Measurements from ENCODE around the gene TMEM273. TPM values are rescaled to one million over a fixed set of nuclear protein-coding genes. Genes with fewer than 3 reads are reported as not detected.

Gene TMEM273, protein sequence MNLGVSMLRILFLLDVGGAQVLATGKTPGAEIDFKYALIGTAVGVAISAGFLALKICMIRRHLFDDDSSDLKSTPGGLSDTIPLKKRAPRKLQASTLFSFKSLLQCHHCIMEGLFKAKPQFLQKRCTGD
- total RNA-seq: 48.5 TPM
- long read RNA-seq, transcript TMEM273-207 (6 exons, 614 nt): major isoform, 13 of 31 reads
- long read RNA-seq, partial matches to known transcripts: 3 of 31 reads
- long read RNA-seq, other reads (novel, unspliced or antisense): 15 of 31 reads

DNA sequence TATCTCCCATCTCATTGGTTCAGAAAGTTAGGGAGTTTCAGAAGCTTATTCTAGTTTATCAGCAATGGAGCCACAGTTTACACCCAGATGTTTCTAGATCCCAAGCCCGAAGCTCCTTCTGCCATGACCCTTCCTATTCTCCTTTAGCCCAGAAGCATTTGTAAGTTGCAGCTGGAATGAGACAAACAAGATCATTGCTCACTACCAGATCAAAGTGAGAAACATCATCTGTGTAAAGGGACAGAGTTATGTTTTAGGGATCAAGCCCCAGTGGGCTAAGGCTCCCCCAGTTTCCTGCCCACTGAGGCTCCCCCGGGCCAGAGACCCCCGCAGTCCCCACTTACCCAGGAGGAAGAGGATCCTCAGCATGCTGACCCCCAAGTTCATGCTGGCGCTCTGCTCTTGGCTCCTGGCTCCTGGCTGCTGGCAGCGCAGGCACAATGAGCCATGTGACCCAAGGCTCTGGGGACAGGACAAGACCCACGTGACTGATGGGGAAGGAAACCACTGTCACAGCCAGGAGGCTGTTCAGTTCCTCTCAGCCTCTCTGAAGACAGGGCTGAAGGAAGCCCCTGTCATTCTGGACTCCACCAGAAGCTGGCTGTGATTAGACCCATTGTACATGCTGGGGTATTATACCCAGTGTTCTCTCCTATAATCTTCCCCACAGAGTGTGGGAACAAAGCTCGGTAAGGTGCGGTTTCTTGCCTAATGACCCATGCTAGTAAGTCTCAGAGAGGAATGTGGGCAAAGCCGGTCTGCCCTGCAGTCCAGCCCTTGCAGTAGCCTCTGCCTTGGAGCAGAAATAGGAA lies at the start of gene TMEM273:
Gene TMEM273, minus strand, starts transcription at position 442 of the 812 bp plus-strand sequence. Its CDS starts 55 bp downstream, at position 387.
- H3K27ac ChIP-seq: peak within 1 kb of the TSS; percentile 74
- peak within 1 kb of the TSS; percentile 54 for H3K4me3 ChIP-seq
- H3K36me3 ChIP-seq: no peaks in the 10 kb centered on the region
- ATAC-seq: peak; percentile 85 to 92
- intact Hi-C loops (cut with DNase I): no loop called here
- peak; percentile 80 for DNase-seq
- no peaks in the 10 kb centered on the region for H3K9me3 ChIP-seq
- peaks cover 70% of the 10 kb centered on the region for H3K4me1 ChIP-seq
- no peaks in the 10 kb centered on the region for H3K27me3 ChIP-seq (ENCODE audit: low read depth)
- TF ChIP-seq, protein P1, sequence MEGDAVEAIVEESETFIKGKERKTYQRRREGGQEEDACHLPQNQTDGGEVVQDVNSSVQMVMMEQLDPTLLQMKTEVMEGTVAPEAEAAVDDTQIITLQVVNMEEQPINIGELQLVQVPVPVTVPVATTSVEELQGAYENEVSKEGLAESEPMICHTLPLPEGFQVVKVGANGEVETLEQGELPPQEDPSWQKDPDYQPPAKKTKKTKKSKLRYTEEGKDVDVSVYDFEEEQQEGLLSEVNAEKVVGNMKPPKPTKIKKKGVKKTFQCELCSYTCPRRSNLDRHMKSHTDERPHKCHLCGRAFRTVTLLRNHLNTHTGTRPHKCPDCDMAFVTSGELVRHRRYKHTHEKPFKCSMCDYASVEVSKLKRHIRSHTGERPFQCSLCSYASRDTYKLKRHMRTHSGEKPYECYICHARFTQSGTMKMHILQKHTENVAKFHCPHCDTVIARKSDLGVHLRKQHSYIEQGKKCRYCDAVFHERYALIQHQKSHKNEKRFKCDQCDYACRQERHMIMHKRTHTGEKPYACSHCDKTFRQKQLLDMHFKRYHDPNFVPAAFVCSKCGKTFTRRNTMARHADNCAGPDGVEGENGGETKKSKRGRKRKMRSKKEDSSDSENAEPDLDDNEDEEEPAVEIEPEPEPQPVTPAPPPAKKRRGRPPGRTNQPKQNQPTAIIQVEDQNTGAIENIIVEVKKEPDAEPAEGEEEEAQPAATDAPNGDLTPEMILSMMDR (IDR thresholded peaks at IDR 0.05): no peak

DNA sequence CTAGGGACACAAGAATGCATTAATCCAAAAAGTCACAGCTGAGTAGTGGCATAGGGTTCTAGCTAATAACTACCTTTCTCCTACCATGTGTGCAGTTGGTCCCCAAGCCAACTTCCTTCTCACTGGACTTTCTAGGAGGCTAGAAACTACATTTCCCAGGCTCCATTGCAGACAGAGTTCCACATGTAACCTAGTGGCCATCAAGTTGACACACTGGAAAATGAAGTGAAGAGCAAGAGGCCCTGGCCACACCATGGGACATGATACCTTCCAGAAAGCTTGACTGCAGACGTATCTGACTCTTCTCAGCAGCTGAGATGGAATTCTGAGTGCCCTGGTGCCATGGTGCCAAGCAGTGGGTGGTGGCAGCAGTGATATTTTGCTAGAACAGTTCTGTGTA lies 49.8 kb upstream of the TMEM273 start:
- DNase-seq (no peak), ATAC-seq (no peak)
- Histone ChIP-seq H3K27ac (no peak overlapping the region), H3K4me1 (peaks cover 13% of the 10 kb centered on the region), H3K9me3 (no peaks in the 10 kb centered on the region), H3K27me3 (ENCODE audit: low read depth) (no peaks in the 10 kb centered on the region), H3K4me3 (no peak overlapping the region), H3K36me3 (no peaks in the 10 kb centered on the region)
- intact Hi-C loops (cut with DNase I): no loop called here
- TF ChIP-seq, protein P1 (IDR thresholded peaks at IDR 0.05): no peak

DNA sequence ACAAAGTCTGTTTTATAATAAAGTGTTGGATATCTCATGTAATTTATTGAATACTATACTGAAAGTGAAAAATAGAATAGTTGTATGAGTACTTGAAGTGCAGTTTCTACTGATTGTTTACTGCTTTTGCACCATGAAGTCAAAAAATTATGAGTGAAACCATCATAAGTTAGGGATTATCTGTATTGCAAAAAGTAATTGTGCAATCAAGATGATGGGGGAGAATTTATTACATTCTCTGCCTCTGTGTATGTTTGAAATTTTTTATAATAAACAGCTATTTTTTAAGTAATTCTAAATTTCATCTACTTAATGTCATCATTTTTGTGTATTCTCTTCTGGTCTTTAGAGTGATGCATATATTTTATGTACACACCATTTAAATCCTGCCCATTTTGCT lies 47.2 kb upstream of the TMEM273 start:
- no peak overlapping the region for H3K4me3 ChIP-seq
- ATAC-seq: no peak
- intact Hi-C loops (cut with DNase I): no loop called here
- no peaks in the 10 kb centered on the region for H3K4me1 ChIP-seq
- H3K27ac ChIP-seq: no peak overlapping the region
- no peaks in the 10 kb centered on the region for H3K27me3 ChIP-seq (ENCODE audit: low read depth)
- no peaks in the 10 kb centered on the region for H3K36me3 ChIP-seq
- no peaks in the 10 kb centered on the region for H3K9me3 ChIP-seq
- TF ChIP-seq, protein P1 (IDR thresholded peaks at IDR 0.05): no peak
- DNase-seq: no peak

DNA sequence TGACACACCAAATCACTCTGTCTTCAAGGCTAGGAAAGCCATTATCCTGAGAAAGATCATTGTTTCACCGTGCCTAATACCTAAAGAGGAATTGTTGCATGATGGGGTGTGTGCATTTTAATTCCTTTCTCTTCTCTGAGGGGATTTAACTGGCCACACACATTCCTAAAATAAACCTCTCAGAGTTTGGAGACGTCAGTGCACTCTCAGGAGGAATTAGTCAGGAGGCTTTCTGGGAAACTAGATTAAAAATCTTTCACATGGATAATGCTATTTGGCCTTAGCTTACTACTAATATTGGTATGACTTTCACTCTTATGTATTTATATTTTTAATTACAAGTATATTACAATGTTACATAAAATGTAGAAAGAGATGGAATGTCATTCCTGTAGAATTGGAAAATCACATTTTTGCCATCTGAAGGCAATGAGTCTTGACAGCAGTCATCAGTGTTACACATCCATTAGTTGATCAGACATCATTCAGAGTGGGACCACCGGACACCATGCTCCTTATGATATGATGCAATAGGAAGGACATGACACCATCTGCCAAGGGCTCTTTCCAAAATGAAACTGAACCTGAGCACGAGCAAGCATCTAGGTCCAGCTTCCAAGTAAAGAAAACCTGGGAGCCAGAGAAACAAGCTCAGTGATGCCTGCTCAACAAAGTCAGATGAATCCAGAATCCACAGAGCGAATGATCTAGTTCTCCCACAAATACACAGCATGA lies 43.1 kb upstream of the TMEM273 start:
- DNase-seq: no peak
- Histone ChIP-seq H3K4me1 (no peaks in the 10 kb centered on the region), H3K27ac (no peak overlapping the region), H3K27me3 (ENCODE audit: low read depth) (no peaks in the 10 kb centered on the region), H3K9me3 (no peaks in the 10 kb centered on the region), H3K36me3 (no peaks in the 10 kb centered on the region), H3K4me3 (no peak overlapping the region)
- TF ChIP-seq, protein P1 (IDR thresholded peaks at IDR 0.05): no peak
- intact Hi-C loops (cut with DNase I): no loop called here
- ATAC-seq: no peak

DNA sequence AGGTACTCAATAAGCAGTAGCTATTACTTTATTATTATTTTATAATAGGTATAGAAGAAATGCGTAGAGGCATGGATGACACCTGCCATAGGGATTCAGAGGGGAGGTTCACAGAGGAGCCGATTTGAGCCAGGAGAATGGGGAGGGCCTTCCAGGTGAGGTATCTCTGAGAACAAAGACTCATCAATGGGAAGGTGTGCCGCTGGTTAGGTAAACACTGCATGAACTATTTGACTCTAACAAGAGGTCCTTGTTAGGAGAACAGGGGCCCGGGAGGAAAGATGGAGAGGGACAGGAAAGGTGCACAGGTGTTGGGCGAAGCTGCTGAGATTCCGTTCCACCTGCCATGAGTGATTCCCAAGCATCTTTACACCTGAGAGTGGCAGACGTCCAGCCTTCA lies 41.8 kb upstream of the TMEM273 start:
- DNase-seq (no peak), ATAC-seq (no peak)
- H3K36me3 ChIP-seq: no peaks in the 10 kb centered on the region
- H3K27me3 ChIP-seq (ENCODE audit: low read depth): no peaks in the 10 kb centered on the region
- TF ChIP-seq, protein P1 (IDR thresholded peaks at IDR 0.05): no peak
- no peak overlapping the region for H3K4me3 ChIP-seq
- no peaks in the 10 kb centered on the region for H3K9me3 ChIP-seq
- no peaks in the 10 kb centered on the region for H3K4me1 ChIP-seq
- no peak overlapping the region for H3K27ac ChIP-seq
- intact Hi-C loops (cut with DNase I): no loop called here
